ENCODE measurements around the gene GPRIN2. TPM values are rescaled to one million over a fixed set of nuclear protein-coding genes. Genes with fewer than 3 reads are reported as not detected.

The GPRIN2 gene
- total and polyA plus RNA-seq, 3 donors (not counting 1 experiment from before 2014, with no cell fraction given): 0.20 to 3.7 (median 0.54) TPM

Other genes starting within 250 kb of the GPRIN2 start
- gene ANXA8L1, start 180.9 kb downstream of the GPRIN2 start, total RNA-seq: 100 to 1,000 TPM; 279 to 423 TPM
- gene ANXA8L1, start 180.9 kb downstream of the GPRIN2 start, polyA plus RNA-seq: 332 TPM
- gene NPY4R, start 90.7 kb downstream of the GPRIN2 start, total RNA-seq: under 1 TPM in 1 of 2 donors, not detected in 1; 0.38 TPM
- 0.37 TPM for gene NPY4R, start 90.7 kb downstream of the GPRIN2 start, polyA plus RNA-seq
- gene SYT15, start 22.5 kb upstream of the GPRIN2 start, total RNA-seq: under 1 TPM; under 0.01 to 0.68 TPM
- gene SYT15, start 22.5 kb upstream of the GPRIN2 start, polyA plus RNA-seq: 0.07 TPM

Data from mammary epithelial cell (primary cell).